H1 (cell line): ENCODE measurements around the gene B3GAT2. TPM values are rescaled to one million over a fixed set of nuclear protein-coding genes. Genes with fewer than 3 reads are reported as not detected.

ENCODE experiments used
- CTCF ChIA-PET: fragments of 300-600 bp; sonication (Branson Sonifier 250); formaldehyde crosslinking; loops from one replicate; lab custom pipeline; 2021; ENCODE audit not compliant: partially characterized antibody; lab: Charles Lee
- POLR2A ChIA-PET: fragments of 300-600 bp; sonication (Branson Sonifier 250); formaldehyde crosslinking; loops from one replicate; lab custom pipeline; 2021; ENCODE audit warnings: inconsistent platforms; ENCODE audit not compliant: partially characterized antibody; lab: Charles Lee
- DNase-seq, 2 experiments: peaks; one replicate each; pipeline versions ENCODE4 v3.0.0 to v3.0.0-alpha.2; 2010 to 2022; ENCODE audit warnings: low spot score in 2 of 2, low read depth in 1 of 2, mixed read lengths in 1 of 2
- FAIRE-seq: peaks from 2 replicates; lab custom pipeline; 2011; peaks lifted over from hg19 to GRCh38; lab: Jason Lieb, UNC
- H2AFZ ChIP-seq: 2 replicates; pipeline ENCODE4 v1.8.1; 2012; ENCODE audit warnings: low read length, inconsistent platforms
- H2AK5ac ChIP-seq: 2 replicates; pipeline ENCODE4 v1.6.1; 2013; ENCODE audit warnings: low read depth, low read length
- H2BK120ac ChIP-seq: replicated peaks from 2 replicates; pipeline ENCODE3; 2013; ENCODE audit warnings: low read depth, low read length, inconsistent platforms
- H2BK12ac ChIP-seq: 2 replicates; pipeline ENCODE4 v1.6.1; 2013; ENCODE audit warnings: low read depth, low read length
- H2BK15ac ChIP-seq: 2 replicates; pipeline ENCODE4 v1.6.1; 2013; ENCODE audit warnings: low read length
- H2BK20ac ChIP-seq: 2 replicates; pipeline ENCODE4 v1.6.1; 2013; ENCODE audit warnings: low read length
- H2BK5ac ChIP-seq: 2 replicates; pipeline ENCODE4 v1.6.1; 2013; ENCODE audit warnings: low read depth, low read length
- H3K14ac ChIP-seq: 2 replicates; pipeline ENCODE4 v1.6.1; 2013; ENCODE audit warnings: inconsistent platforms; ENCODE audit not compliant: insufficient read length
- H3K18ac ChIP-seq: 2 replicates; pipeline ENCODE4 v1.6.1; 2013; ENCODE audit warnings: low read length; ENCODE audit errors: extremely low read depth
- H3K23ac ChIP-seq: 2 replicates; pipeline ENCODE4 v1.6.1; 2013; ENCODE audit warnings: inconsistent platforms; ENCODE audit not compliant: insufficient read length
- H3K23me2 ChIP-seq: 2 replicates; pipeline ENCODE4 v1.6.1; 2013; ENCODE audit warnings: low read depth, low read length
- H3K27ac ChIP-seq: 2 replicates; pipeline ENCODE4 v1.6.1; 2011; ENCODE audit warnings: low read depth, low read length, inconsistent platforms
- H3K27me3 ChIP-seq, 4 experiments: replicated peaks in 1 of 4; 1 replicate in 1 of 4; 2 replicates in 3 of 4; pipeline versions ENCODE4 v1.6.1 to v1.8.1; 2011 to 2013; ENCODE audit warnings: low read length in 3 of 4, mild to moderate bottlenecking in 3 of 4, inconsistent platforms in 2 of 4, mixed read lengths in 2 of 4, moderate library complexity in 1 of 4; ENCODE audit not compliant: control insufficient read depth in 3 of 4, insufficient read depth in 3 of 4; ENCODE audit errors: extremely low read depth in 1 of 4
- H3K36me3 ChIP-seq, 4 experiments: 2 replicates each; pipeline versions ENCODE4 v1.6.1 to v1.8.1; 2011 to 2013; ENCODE audit warnings: mild to moderate bottlenecking in 4 of 4, low read length in 3 of 4, moderate library complexity in 2 of 4, control low read depth in 1 of 4, inconsistent platforms in 1 of 4; ENCODE audit not compliant: insufficient read depth in 4 of 4, control insufficient read depth in 2 of 4
- H3K4ac ChIP-seq: replicated peaks from 2 replicates; pipeline ENCODE3; 2013; ENCODE audit warnings: low read length, low read depth, mixed read lengths, inconsistent platforms; ENCODE audit not compliant: insufficient read length
- H3K4me1 ChIP-seq, 4 experiments: replicated peaks in 1 of 4; 1 replicate in 1 of 4; 2 replicates in 3 of 4; pipeline versions ENCODE4 v1.6.1 to v1.8.1; 2011 to 2013; ENCODE audit warnings: low read length in 3 of 4, inconsistent platforms in 2 of 4, mixed read lengths in 1 of 4; ENCODE audit not compliant: insufficient read depth in 4 of 4, control insufficient read depth in 3 of 4
- H3K4me2 ChIP-seq, 2 experiments: 2 replicates each; pipeline versions ENCODE4 v1.6.1 to v1.8.1; 2011 to 2013; ENCODE audit warnings: low read depth in 2 of 2, low read length in 2 of 2, control low read depth in 1 of 2, inconsistent platforms in 1 of 2, mild to moderate bottlenecking in 1 of 2; ENCODE audit not compliant: insufficient read depth in 1 of 2
- H3K4me3 ChIP-seq, 4 experiments: fragments of 200-600, 300-600 bp in 1 of 4; sonication (generic), shearing (Covaris generic), sonication (Bioruptor Twin) in 1 of 4; 2 replicates each; pipeline versions ENCODE4 v1.5.1 to v1.8.1; 2011 to 2016; ENCODE audit warnings: low read length in 4 of 4, low read depth in 3 of 4, control low read depth in 2 of 4, inconsistent platforms in 2 of 4, mild to moderate bottlenecking in 2 of 4, mixed read lengths in 1 of 4, moderate library complexity in 1 of 4; ENCODE audit not compliant: insufficient read depth in 2 of 4; ENCODE audit errors: extremely low read depth in 1 of 4
- H3K56ac ChIP-seq: replicated peaks from 2 replicates; pipeline ENCODE3; 2013; ENCODE audit warnings: low read depth, mild to moderate bottlenecking, mixed read lengths, low read length, inconsistent platforms; ENCODE audit not compliant: insufficient read length
- H3K79me1 ChIP-seq: 2 replicates; pipeline ENCODE4 v1.6.1; 2013; ENCODE audit warnings: low read depth, low read length, control low read depth
- H3K79me2 ChIP-seq, 2 experiments: 2 replicates each; pipeline versions ENCODE4 v1.6.1 to v1.8.1; 2012 to 2013; ENCODE audit warnings: low read length in 2 of 2, mild to moderate bottlenecking in 2 of 2, inconsistent platforms in 1 of 2; ENCODE audit not compliant: insufficient read depth in 2 of 2, control insufficient read depth in 1 of 2
- H3K9ac ChIP-seq, 4 experiments: replicated peaks in 1 of 4; 1 replicate in 1 of 4; 2 replicates in 3 of 4; pipeline versions ENCODE4 v1.6.1 to v1.8.1; 2011 to 2013; ENCODE audit warnings: low read depth in 3 of 4, low read length in 3 of 4, control low read depth in 2 of 4, mild to moderate bottlenecking in 2 of 4, moderate library complexity in 2 of 4, inconsistent platforms in 1 of 4; ENCODE audit errors: extremely low read depth in 1 of 4
- H3K9me3 ChIP-seq, 2 experiments: 2 replicates each; pipeline versions ENCODE4 v1.6.1 to v1.8.1; 2012 to 2013; ENCODE audit warnings: mild to moderate bottlenecking in 2 of 2, moderate library complexity in 2 of 2, control low read depth in 1 of 2, inconsistent platforms in 1 of 2, low read depth in 1 of 2, low read length in 1 of 2, mixed read lengths in 1 of 2; ENCODE audit not compliant: insufficient read depth in 2 of 2
- H4K20me1 ChIP-seq, 2 experiments: replicated peaks in 1 of 2; 2 replicates each; pipeline versions ENCODE3 to v1.8.1; 2011 to 2013; ENCODE audit warnings: inconsistent platforms in 2 of 2, low read length in 2 of 2, mild to moderate bottlenecking in 1 of 2; ENCODE audit not compliant: insufficient read depth in 2 of 2, control insufficient read depth in 1 of 2
- H4K5ac ChIP-seq: 2 replicates; pipeline ENCODE4 v1.6.1; 2013; ENCODE audit warnings: low read length, low read depth, mixed read lengths, inconsistent platforms; ENCODE audit not compliant: insufficient read length
- H4K8ac ChIP-seq: 2 replicates; pipeline ENCODE4 v1.8.0; 2013; ENCODE audit warnings: mild to moderate bottlenecking, moderate library complexity, low read length, inconsistent platforms; ENCODE audit not compliant: insufficient read depth; ENCODE audit errors: extremely low read depth
- H4K91ac ChIP-seq: replicated peaks from 2 replicates; pipeline ENCODE3; 2013; ENCODE audit warnings: low read length, mixed read lengths, inconsistent platforms; ENCODE audit not compliant: insufficient read length
- CEBPB ChIP-seq: IDR thresholded peaks from 2 replicates; pipeline ENCODE4 v1.6.1; 2012; ENCODE audit warnings: low read depth, low read length
- GTF2F1 ChIP-seq: IDR thresholded peaks from 2 replicates; pipeline ENCODE4 v1.6.1; 2012; ENCODE audit warnings: low read depth, low read length, improper control_type of control experiment, borderline replicate concordance
- NANOG ChIP-seq: IDR thresholded peaks from 2 replicates; pipeline ENCODE4 v1.6.1; 2011; ENCODE audit warnings: low read length, low read depth, mild to moderate bottlenecking, inconsistent platforms; ENCODE audit not compliant: insufficient read depth, poor library complexity, severe bottlenecking
- POLR2AphosphoS5 ChIP-seq: IDR thresholded peaks from 2 replicates; pipeline ENCODE4 v1.6.1; 2011; ENCODE audit warnings: low read depth, low read length
- RBBP5 ChIP-seq: IDR thresholded peaks from 2 replicates; pipeline ENCODE4 v1.7.1; 2012; ENCODE audit warnings: low read depth, mild to moderate bottlenecking, inconsistent platforms, low read length, moderate library complexity, borderline replicate concordance
- TAF7 ChIP-seq: optimal IDR thresholded peaks from 2 replicates; pipeline ENCODE3; 2011; ENCODE audit warnings: low read depth, mild to moderate bottlenecking, inconsistent platforms, low read length, moderate library complexity, borderline replicate concordance
- TEAD4 ChIP-seq: IDR thresholded peaks from 2 replicates; pipeline ENCODE4 v1.6.1; 2012; ENCODE audit warnings: low read depth, low read length, inconsistent platforms, mixed read lengths
- YY1 ChIP-seq: IDR thresholded peaks from 2 replicates; pipeline ENCODE4 v1.6.1; 2011; ENCODE audit warnings: low read depth, mild to moderate bottlenecking, low read length
- ZNF274 ChIP-seq: IDR thresholded peaks from 2 replicates; pipeline ENCODE4 v1.7.0; 2012; ENCODE audit warnings: low read length, borderline replicate concordance; ENCODE audit errors: extremely low read depth
- WGBS, 2 experiments: shearing (Covaris generic) in 1 of 2; methylation state at CpG; one replicate each; pipeline versions ENCODE4 v1.1.6 to v1.1.7; 2013 to 2015; ENCODE audit warnings: low lambda C conversion rate in 2 of 2, mixed read lengths in 2 of 2, inconsistent platforms in 1 of 2, low coverage in 1 of 2, missing lambda C conversion rate in 1 of 2; ENCODE audit not compliant: insufficient replicate concordance in 2 of 2, insufficient coverage in 1 of 2, insufficient read length in 1 of 2; ENCODE audit errors: extremely low coverage in 1 of 2, missing lambda C conversion rate in 1 of 2; 5-methylcytosine and 5-hydroxymethylcytosine counted together
- polyA plus RNA-seq, 7 experiments: library from polyadenylated mRNA; depleted of rRNA in 3 of 7; stranded (reverse) in 5 of 7; unstranded in 2 of 7; fragments of >200 nt in 5 of 7; fragments of 200-250 nt in 2 of 7; gene quantifications; 1 replicate in 5 of 7; 2 replicates in 1 of 7; 4 replicates in 1 of 7; pipeline versions ENCODE4 v1.2.1 to v1.2.3, GENCODE V29; 2011 to 2013; ENCODE audit warnings: missing spikeins in 2 of 7, mixed read lengths in 2 of 7
- total RNA-seq: library from RNA; stranded (reverse); fragmentation: NEBNext Ultra II Directional; extraction: Animal tissue kit (Norgen Biotek cat#: 25700); gene quantifications from 2 replicates; pipeline ENCODE4 v1.2.1, GENCODE V29; 2021

Gene B3GAT2
- total and polyA plus RNA-seq, 2 of the 8 experiments (the other 6 are each of a cell fraction or from before 2014, with no cell fraction given) = 0.83 to 1.9 TPM

DNA sequence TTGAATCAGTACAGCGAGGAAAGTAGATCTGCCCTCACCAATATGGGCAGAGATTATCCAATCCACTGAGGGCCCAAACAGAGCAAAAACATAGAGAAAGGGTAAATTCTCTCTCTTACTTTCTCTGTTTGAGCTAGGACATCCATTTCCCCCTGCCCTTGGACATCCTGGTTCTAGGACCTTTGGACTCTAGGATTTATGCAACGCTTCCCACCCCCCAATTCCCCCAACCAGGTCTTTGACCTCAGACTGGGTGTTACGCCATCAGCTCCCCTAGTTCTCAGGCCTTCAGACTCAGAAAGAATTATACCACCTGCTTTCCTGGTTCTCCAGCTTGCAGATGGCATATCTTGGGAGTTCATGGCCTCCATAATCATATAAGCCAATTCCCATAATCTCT is 10.2 kb upstream of the B3GAT2 start:
- TF ChIP-seq RBBP5 (no peak), ZNF274 (no peak), GTF2F1 (no peak), NANOG (no peak), TAF7 (no peak), CEBPB (no peak), TEAD4 (no peak), POLR2AphosphoS5 (no peak), YY1 (no peak)
- Histone ChIP-seq H2AFZ (no peak overlapping the region), H3K79me2 (no peaks in the 10 kb centered on the region), H3K4me2 (no peak overlapping the region), H2BK5ac (no peak overlapping the region), H3K27ac (no peak overlapping the region), H3K9ac (no peak overlapping the region), H3K27me3 (peaks cover 0 to 1% (median 0%) of the 10 kb centered on the region in 4 experiments; a peak in 1 of 7 replicates), H3K4me3 (no peak overlapping the region), H4K8ac (no peak overlapping the region), H4K5ac (no peak overlapping the region), H3K18ac (no peak overlapping the region), H3K9me3 (no peaks in the 10 kb centered on the region; a peak in 1 of 4 replicates), H3K4ac (no peak overlapping the region), H3K36me3 (no peaks in the 10 kb centered on the region; a peak in 1 of 8 replicates), H3K4me1 (no peaks in the 10 kb centered on the region), H2AK5ac (no peak overlapping the region), H2BK20ac (no peak overlapping the region), H2BK12ac (no peak overlapping the region), H4K20me1 (no peaks in the 10 kb centered on the region), H3K79me1 (no peaks in the 10 kb centered on the region), H2BK120ac (no peak overlapping the region), H3K23ac (no peak overlapping the region), H3K23me2 (no peaks in the 10 kb centered on the region), H2BK15ac (no peak overlapping the region), H4K91ac (no peak overlapping the region), H3K56ac (no peak overlapping the region), H3K14ac (no peak overlapping the region)
- DNase-seq = no peak
- 87% methylated on average over 3 of the region's 3 CpGs; no CpG with 5 or more reads in 1 of the 2 experiments for WGBS, 2 experiments
- ChIA-PET CTCF (interaction anchor here (1.6 kb wide), 1 partner anchor 12 kb away, joined by 5 read pairs; no protein-coding TSS in a partner anchor), POLR2A (no interaction called here)
- FAIRE-seq = no peak
